H1 (cell line): ENCODE measurements around the gene FGFRL1. TPM values are rescaled to one million over a fixed set of nuclear protein-coding genes. Genes with fewer than 3 reads are reported as not detected.

Experiments
- CTCF ChIA-PET: fragments of 300-600 bp; sonication (Branson Sonifier 250); formaldehyde crosslinking; loops from one replicate; lab custom pipeline; 2021; ENCODE audit not compliant: partially characterized antibody; lab: Charles Lee
- POLR2A ChIA-PET: fragments of 300-600 bp; sonication (Branson Sonifier 250); formaldehyde crosslinking; loops from one replicate; lab custom pipeline; 2021; ENCODE audit warnings: inconsistent platforms; ENCODE audit not compliant: partially characterized antibody; lab: Charles Lee
- DNase-seq, 2 experiments: peaks; one replicate each; pipeline versions ENCODE4 v3.0.0 to v3.0.0-alpha.2; 2010 to 2022; ENCODE audit warnings: low spot score in 2 of 2, low read depth in 1 of 2, mixed read lengths in 1 of 2
- FAIRE-seq: peaks from 2 replicates; lab custom pipeline; 2011; peaks lifted over from hg19 to GRCh38; lab: Jason Lieb, UNC
- H2AFZ ChIP-seq: 2 replicates; pipeline ENCODE4 v1.8.1; 2012; ENCODE audit warnings: low read length, inconsistent platforms
- H2AK5ac ChIP-seq: 2 replicates; pipeline ENCODE4 v1.6.1; 2013; ENCODE audit warnings: low read depth, low read length
- H2BK120ac ChIP-seq: replicated peaks from 2 replicates; pipeline ENCODE3; 2013; ENCODE audit warnings: low read depth, low read length, inconsistent platforms
- H2BK12ac ChIP-seq: 2 replicates; pipeline ENCODE4 v1.6.1; 2013; ENCODE audit warnings: low read depth, low read length
- H2BK15ac ChIP-seq: 2 replicates; pipeline ENCODE4 v1.6.1; 2013; ENCODE audit warnings: low read length
- H2BK20ac ChIP-seq: 2 replicates; pipeline ENCODE4 v1.6.1; 2013; ENCODE audit warnings: low read length
- H2BK5ac ChIP-seq: 2 replicates; pipeline ENCODE4 v1.6.1; 2013; ENCODE audit warnings: low read depth, low read length
- H3K14ac ChIP-seq: 2 replicates; pipeline ENCODE4 v1.6.1; 2013; ENCODE audit warnings: inconsistent platforms; ENCODE audit not compliant: insufficient read length
- H3K18ac ChIP-seq: 2 replicates; pipeline ENCODE4 v1.6.1; 2013; ENCODE audit warnings: low read length; ENCODE audit errors: extremely low read depth
- H3K23ac ChIP-seq: 2 replicates; pipeline ENCODE4 v1.6.1; 2013; ENCODE audit warnings: inconsistent platforms; ENCODE audit not compliant: insufficient read length
- H3K23me2 ChIP-seq: 2 replicates; pipeline ENCODE4 v1.6.1; 2013; ENCODE audit warnings: low read depth, low read length
- H3K27ac ChIP-seq: 2 replicates; pipeline ENCODE4 v1.6.1; 2011; ENCODE audit warnings: low read depth, low read length, inconsistent platforms
- H3K27me3 ChIP-seq, 4 experiments: replicated peaks in 1 of 4; 1 replicate in 1 of 4; 2 replicates in 3 of 4; pipeline versions ENCODE4 v1.6.1 to v1.8.1; 2011 to 2013; ENCODE audit warnings: low read length in 3 of 4, mild to moderate bottlenecking in 3 of 4, inconsistent platforms in 2 of 4, mixed read lengths in 2 of 4, moderate library complexity in 1 of 4; ENCODE audit not compliant: control insufficient read depth in 3 of 4, insufficient read depth in 3 of 4; ENCODE audit errors: extremely low read depth in 1 of 4
- H3K36me3 ChIP-seq, 4 experiments: 2 replicates each; pipeline versions ENCODE4 v1.6.1 to v1.8.1; 2011 to 2013; ENCODE audit warnings: mild to moderate bottlenecking in 4 of 4, low read length in 3 of 4, moderate library complexity in 2 of 4, control low read depth in 1 of 4, inconsistent platforms in 1 of 4; ENCODE audit not compliant: insufficient read depth in 4 of 4, control insufficient read depth in 2 of 4
- H3K4ac ChIP-seq: replicated peaks from 2 replicates; pipeline ENCODE3; 2013; ENCODE audit warnings: low read length, low read depth, mixed read lengths, inconsistent platforms; ENCODE audit not compliant: insufficient read length
- H3K4me1 ChIP-seq, 4 experiments: replicated peaks in 1 of 4; 1 replicate in 1 of 4; 2 replicates in 3 of 4; pipeline versions ENCODE4 v1.6.1 to v1.8.1; 2011 to 2013; ENCODE audit warnings: low read length in 3 of 4, inconsistent platforms in 2 of 4, mixed read lengths in 1 of 4; ENCODE audit not compliant: insufficient read depth in 4 of 4, control insufficient read depth in 3 of 4
- H3K4me2 ChIP-seq, 2 experiments: 2 replicates each; pipeline versions ENCODE4 v1.6.1 to v1.8.1; 2011 to 2013; ENCODE audit warnings: low read depth in 2 of 2, low read length in 2 of 2, control low read depth in 1 of 2, inconsistent platforms in 1 of 2, mild to moderate bottlenecking in 1 of 2; ENCODE audit not compliant: insufficient read depth in 1 of 2
- H3K4me3 ChIP-seq, 4 experiments: fragments of 200-600, 300-600 bp in 1 of 4; sonication (generic), shearing (Covaris generic), sonication (Bioruptor Twin) in 1 of 4; 2 replicates each; pipeline versions ENCODE4 v1.5.1 to v1.8.1; 2011 to 2016; ENCODE audit warnings: low read length in 4 of 4, low read depth in 3 of 4, control low read depth in 2 of 4, inconsistent platforms in 2 of 4, mild to moderate bottlenecking in 2 of 4, mixed read lengths in 1 of 4, moderate library complexity in 1 of 4; ENCODE audit not compliant: insufficient read depth in 2 of 4; ENCODE audit errors: extremely low read depth in 1 of 4
- H3K56ac ChIP-seq: replicated peaks from 2 replicates; pipeline ENCODE3; 2013; ENCODE audit warnings: low read depth, mild to moderate bottlenecking, mixed read lengths, low read length, inconsistent platforms; ENCODE audit not compliant: insufficient read length
- H3K79me1 ChIP-seq: 2 replicates; pipeline ENCODE4 v1.6.1; 2013; ENCODE audit warnings: low read depth, low read length, control low read depth
- H3K79me2 ChIP-seq, 2 experiments: 2 replicates each; pipeline versions ENCODE4 v1.6.1 to v1.8.1; 2012 to 2013; ENCODE audit warnings: low read length in 2 of 2, mild to moderate bottlenecking in 2 of 2, inconsistent platforms in 1 of 2; ENCODE audit not compliant: insufficient read depth in 2 of 2, control insufficient read depth in 1 of 2
- H3K9ac ChIP-seq, 4 experiments: replicated peaks in 1 of 4; 1 replicate in 1 of 4; 2 replicates in 3 of 4; pipeline versions ENCODE4 v1.6.1 to v1.8.1; 2011 to 2013; ENCODE audit warnings: low read depth in 3 of 4, low read length in 3 of 4, control low read depth in 2 of 4, mild to moderate bottlenecking in 2 of 4, moderate library complexity in 2 of 4, inconsistent platforms in 1 of 4; ENCODE audit errors: extremely low read depth in 1 of 4
- H3K9me3 ChIP-seq, 2 experiments: 2 replicates each; pipeline versions ENCODE4 v1.6.1 to v1.8.1; 2012 to 2013; ENCODE audit warnings: mild to moderate bottlenecking in 2 of 2, moderate library complexity in 2 of 2, control low read depth in 1 of 2, inconsistent platforms in 1 of 2, low read depth in 1 of 2, low read length in 1 of 2, mixed read lengths in 1 of 2; ENCODE audit not compliant: insufficient read depth in 2 of 2
- H4K20me1 ChIP-seq, 2 experiments: replicated peaks in 1 of 2; 2 replicates each; pipeline versions ENCODE3 to v1.8.1; 2011 to 2013; ENCODE audit warnings: inconsistent platforms in 2 of 2, low read length in 2 of 2, mild to moderate bottlenecking in 1 of 2; ENCODE audit not compliant: insufficient read depth in 2 of 2, control insufficient read depth in 1 of 2
- H4K5ac ChIP-seq: 2 replicates; pipeline ENCODE4 v1.6.1; 2013; ENCODE audit warnings: low read length, low read depth, mixed read lengths, inconsistent platforms; ENCODE audit not compliant: insufficient read length
- H4K8ac ChIP-seq: 2 replicates; pipeline ENCODE4 v1.8.0; 2013; ENCODE audit warnings: mild to moderate bottlenecking, moderate library complexity, low read length, inconsistent platforms; ENCODE audit not compliant: insufficient read depth; ENCODE audit errors: extremely low read depth
- H4K91ac ChIP-seq: replicated peaks from 2 replicates; pipeline ENCODE3; 2013; ENCODE audit warnings: low read length, mixed read lengths, inconsistent platforms; ENCODE audit not compliant: insufficient read length
- ASH2L ChIP-seq: fragments of 200-600, 300-600 bp; sonication (generic); IDR thresholded peaks from one replicate; pipeline ENCODE4 v1.7.1; 2017; ENCODE audit warnings: low read length
- BACH1 ChIP-seq: IDR thresholded peaks from 2 replicates; pipeline ENCODE4 v1.6.1; 2012; ENCODE audit warnings: low read length, improper control_type of control experiment
- CHD1 ChIP-seq: IDR thresholded peaks from 2 replicates; pipeline ENCODE4 v1.6.1; 2012; ENCODE audit warnings: low read depth, low read length, improper control_type of control experiment
- CREB1 ChIP-seq: IDR thresholded peaks from 2 replicates; pipeline ENCODE4 v1.6.1; 2012; ENCODE audit warnings: inconsistent platforms
- EZH2 ChIP-seq: fragments of 200-600 bp; sonication (generic); IDR thresholded peaks from 2 replicates; pipeline ENCODE4 v1.7.1; 2012; ENCODE audit warnings: low read depth, mild to moderate bottlenecking, moderate library complexity, low read length, inconsistent platforms; ENCODE audit not compliant: severe bottlenecking
- GTF2F1 ChIP-seq: IDR thresholded peaks from 2 replicates; pipeline ENCODE4 v1.6.1; 2012; ENCODE audit warnings: low read depth, low read length, improper control_type of control experiment, borderline replicate concordance
- KDM1A ChIP-seq: fragments of 200-600, 300-600 bp; sonication (generic); IDR thresholded peaks from 2 replicates; pipeline ENCODE4 v1.7.1; 2016; ENCODE audit warnings: mild to moderate bottlenecking, low read length, borderline replicate concordance
- MAX ChIP-seq: IDR thresholded peaks from 2 replicates; pipeline ENCODE4 v1.6.1; 2012; ENCODE audit warnings: inconsistent platforms
- POLR2AphosphoS5 ChIP-seq: IDR thresholded peaks from 2 replicates; pipeline ENCODE4 v1.6.1; 2011; ENCODE audit warnings: low read depth, low read length
- RFX5 ChIP-seq: IDR thresholded peaks from 2 replicates; pipeline ENCODE4 v1.6.1; 2011; ENCODE audit warnings: low read depth, low read length, improper control_type of control experiment, borderline replicate concordance
- TAF7 ChIP-seq: optimal IDR thresholded peaks from 2 replicates; pipeline ENCODE3; 2011; ENCODE audit warnings: low read depth, mild to moderate bottlenecking, inconsistent platforms, low read length, moderate library complexity, borderline replicate concordance
- ZNF274 ChIP-seq: IDR thresholded peaks from 2 replicates; pipeline ENCODE4 v1.7.0; 2012; ENCODE audit warnings: low read length, borderline replicate concordance; ENCODE audit errors: extremely low read depth
- WGBS, 2 experiments: shearing (Covaris generic) in 1 of 2; methylation state at CpG; one replicate each; pipeline versions ENCODE4 v1.1.6 to v1.1.7; 2013 to 2015; ENCODE audit warnings: low lambda C conversion rate in 2 of 2, mixed read lengths in 2 of 2, inconsistent platforms in 1 of 2, low coverage in 1 of 2, missing lambda C conversion rate in 1 of 2; ENCODE audit not compliant: insufficient replicate concordance in 2 of 2, insufficient coverage in 1 of 2, insufficient read length in 1 of 2; ENCODE audit errors: extremely low coverage in 1 of 2, missing lambda C conversion rate in 1 of 2; 5-methylcytosine and 5-hydroxymethylcytosine counted together
- polyA plus RNA-seq, 7 experiments: library from polyadenylated mRNA; depleted of rRNA in 3 of 7; stranded (reverse) in 5 of 7; unstranded in 2 of 7; fragments of >200 nt in 5 of 7; fragments of 200-250 nt in 2 of 7; gene quantifications; 1 replicate in 5 of 7; 2 replicates in 1 of 7; 4 replicates in 1 of 7; pipeline versions ENCODE4 v1.2.1 to v1.2.3, GENCODE V29; 2011 to 2013; ENCODE audit warnings: missing spikeins in 2 of 7, mixed read lengths in 2 of 7
- total RNA-seq: library from RNA; stranded (reverse); fragmentation: NEBNext Ultra II Directional; extraction: Animal tissue kit (Norgen Biotek cat#: 25700); gene quantifications from 2 replicates; pipeline ENCODE4 v1.2.1, GENCODE V29; 2021

FGFRL1 gene
- total and polyA plus RNA-seq, 2 of the 8 experiments (the other 6 are each of a cell fraction or from before 2014, with no cell fraction given), result 18.9 to 34.6 TPM

- Histone ChIP-seq H4K5ac (no peak overlapping the region), H4K20me1 (peaks cover 2 to 13% of the 10 kb centered on the region in 2 experiments), H3K18ac (no peak overlapping the region), H2BK5ac (no peak overlapping the region), H3K79me2 (no peaks in the 10 kb centered on the region), H3K23ac (no peak overlapping the region), H2AK5ac (no peak overlapping the region), H3K27ac (no peak overlapping the region), H2BK15ac (no peak overlapping the region), H3K9ac (no peak overlapping the region), H3K14ac (no peak overlapping the region), H3K4me3 (no peak overlapping the region), H3K4ac (no peak overlapping the region), H3K9me3 (no peaks in the 10 kb centered on the region), H2AFZ (no peak overlapping the region), H3K27me3 (peaks cover 9 to 18% (median 12%) of the 10 kb centered on the region in 4 experiments; a peak in 6 of 7 replicates), H3K56ac (no peak overlapping the region), H3K4me2 (no peak overlapping the region), H2BK20ac (no peak overlapping the region), H3K36me3 (no peaks in the 10 kb centered on the region), H3K4me1 (peaks cover 0 to 7% (median 3%) of the 10 kb centered on the region in 4 experiments; a peak in 3 of 7 replicates), H2BK120ac (no peak overlapping the region), H2BK12ac (no peak overlapping the region), H4K8ac (no peak overlapping the region), H3K23me2 (peaks cover 6% of the 10 kb centered on the region; the same call in 1 of the 2 replicates), H4K91ac (no peak overlapping the region), H3K79me1 (no peaks in the 10 kb centered on the region)
- ChIA-PET CTCF (interaction anchor here (1.5 to 2.0 kb wide), 2 partner anchors 30 to 86 kb away, joined by 3 to 6 read pairs; no protein-coding TSS in a partner anchor), POLR2A (no interaction called here)
- FAIRE-seq (no peak), DNase-seq (no peak)
- 88% methylated on average over 17 of the region's 23 CpGs; no CpG with 5 or more reads in 1 of the 2 experiments for WGBS, 2 experiments
- TF ChIP-seq BACH1 (no peak), RFX5 (no peak), KDM1A (no peak), TAF7 (no peak), ASH2L (no peak), CREB1 (no peak), ZNF274 (no peak), CHD1 (no peak), POLR2AphosphoS5 (no peak), MAX (no peak), EZH2 (no peak), GTF2F1 (no peak)
Measured at GRCh38 chr4:964346-965025, 46.9 kb upstream of the FGFRL1 start.
